GM12892 (cell line): ENCODE measurements around the gene PRR14.

Source experiments
- POLR2A ChIP-seq: IDR thresholded peaks from 2 replicates; pipeline ENCODE4 v1.6.1; 2011; ENCODE audit warnings: low read depth, low read length, control low read depth
- POLR2AphosphoS5 ChIP-seq: IDR thresholded peaks from 2 replicates; pipeline ENCODE4 v1.6.1; 2011; ENCODE audit warnings: low read depth, low read length, control low read depth

GRCh38 chr16:30668393-30668792 is 17.6 kb downstream of the PRR14 start:
- TF ChIP-seq POLR2AphosphoS5 (no peak; the same call in 1 of the 2 replicates), POLR2A (no peak)
